ENCODE results near the gene KLK14. TPM values are rescaled to one million over a fixed set of nuclear protein-coding genes. Genes with fewer than 3 reads are reported as not detected.

The KLK14 gene
- total and polyA plus RNA-seq, 2 experiments from 2014 or later: 0.42 TPM; not detected in 1

DNA sequence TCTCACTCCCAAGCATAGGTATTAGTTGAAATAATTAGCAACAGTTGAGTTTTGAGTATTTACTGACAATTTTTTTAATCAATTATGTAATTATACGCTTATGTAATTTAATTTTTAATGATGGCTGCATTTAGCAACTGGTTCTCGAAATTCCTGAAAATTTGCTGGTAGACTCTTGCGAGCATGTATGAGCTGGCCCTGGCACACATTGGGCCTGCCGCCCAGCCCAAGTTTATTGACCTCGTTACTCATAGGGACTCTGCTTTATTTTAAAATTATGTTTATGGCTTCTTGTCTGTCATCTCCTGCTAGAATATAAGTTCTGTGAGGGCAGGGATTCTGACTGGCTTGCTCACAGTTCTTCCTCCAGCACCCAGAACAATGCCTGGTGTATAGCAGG is 6.7 kb downstream of the KLK14 start:
- DNase-seq (ENCODE audit: low spot score): no peak
- H3F3A ChIP-seq (replicated peaks; ENCODE audit: low read depth): no peaks in the 10 kb centered on the region
- no peak for ATAC-seq
- H3K36me3 ChIP-seq (ENCODE audit: insufficient read depth): no peaks in the 10 kb centered on the region
- H3K4me1 ChIP-seq (ENCODE audit: insufficient read depth): peaks cover 6% of the 10 kb centered on the region; the same call in 1 of the 2 replicates
- H3K79me2 ChIP-seq (replicated peaks; ENCODE audit: insufficient read depth): no peaks in the 10 kb centered on the region
- H3K27ac ChIP-seq (ENCODE audit: low read depth): no peak overlapping the region
- TF ChIP-seq CREB1 (CRISPR knock-in tag; IDR thresholded peaks at IDR 0.05; ENCODE audit: low read depth) (no peak), POLR2AphosphoS5 (IDR thresholded peaks at IDR 0.05; ENCODE audit: low read depth) (no peak), STAT1 (IDR thresholded peaks at IDR 0.05; ENCODE audit: unreplicated experiment) (no peak), EZH2phosphoT487 (IDR thresholded peaks at IDR 0.05; ENCODE audit: unreplicated experiment) (no peak), NANOG (IDR thresholded peaks at IDR 0.05; ENCODE audit: borderline replicate concordance) (no peak), JUNB (IDR thresholded peaks at IDR 0.05; ENCODE audit: unreplicated experiment) (no peak), ZNF114 (CRISPR knock-in tag; IDR thresholded peaks at IDR 0.05) (no peak), EZH2 (IDR thresholded peaks at IDR 0.05; ENCODE audit: low read depth, unreplicated experiment) (no peak), ZNF331 (CRISPR knock-in tag; IDR thresholded peaks at IDR 0.05; ENCODE audit: low read depth) (no peak)
- TF ChIP-seq, protein P1, sequence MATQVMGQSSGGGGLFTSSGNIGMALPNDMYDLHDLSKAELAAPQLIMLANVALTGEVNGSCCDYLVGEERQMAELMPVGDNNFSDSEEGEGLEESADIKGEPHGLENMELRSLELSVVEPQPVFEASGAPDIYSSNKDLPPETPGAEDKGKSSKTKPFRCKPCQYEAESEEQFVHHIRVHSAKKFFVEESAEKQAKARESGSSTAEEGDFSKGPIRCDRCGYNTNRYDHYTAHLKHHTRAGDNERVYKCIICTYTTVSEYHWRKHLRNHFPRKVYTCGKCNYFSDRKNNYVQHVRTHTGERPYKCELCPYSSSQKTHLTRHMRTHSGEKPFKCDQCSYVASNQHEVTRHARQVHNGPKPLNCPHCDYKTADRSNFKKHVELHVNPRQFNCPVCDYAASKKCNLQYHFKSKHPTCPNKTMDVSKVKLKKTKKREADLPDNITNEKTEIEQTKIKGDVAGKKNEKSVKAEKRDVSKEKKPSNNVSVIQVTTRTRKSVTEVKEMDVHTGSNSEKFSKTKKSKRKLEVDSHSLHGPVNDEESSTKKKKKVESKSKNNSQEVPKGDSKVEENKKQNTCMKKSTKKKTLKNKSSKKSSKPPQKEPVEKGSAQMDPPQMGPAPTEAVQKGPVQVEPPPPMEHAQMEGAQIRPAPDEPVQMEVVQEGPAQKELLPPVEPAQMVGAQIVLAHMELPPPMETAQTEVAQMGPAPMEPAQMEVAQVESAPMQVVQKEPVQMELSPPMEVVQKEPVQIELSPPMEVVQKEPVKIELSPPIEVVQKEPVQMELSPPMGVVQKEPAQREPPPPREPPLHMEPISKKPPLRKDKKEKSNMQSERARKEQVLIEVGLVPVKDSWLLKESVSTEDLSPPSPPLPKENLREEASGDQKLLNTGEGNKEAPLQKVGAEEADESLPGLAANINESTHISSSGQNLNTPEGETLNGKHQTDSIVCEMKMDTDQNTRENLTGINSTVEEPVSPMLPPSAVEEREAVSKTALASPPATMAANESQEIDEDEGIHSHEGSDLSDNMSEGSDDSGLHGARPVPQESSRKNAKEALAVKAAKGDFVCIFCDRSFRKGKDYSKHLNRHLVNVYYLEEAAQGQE (IDR thresholded peaks at IDR 0.05; ENCODE audit: unreplicated experiment): no peak
- TF ChIP-seq, protein P2, sequence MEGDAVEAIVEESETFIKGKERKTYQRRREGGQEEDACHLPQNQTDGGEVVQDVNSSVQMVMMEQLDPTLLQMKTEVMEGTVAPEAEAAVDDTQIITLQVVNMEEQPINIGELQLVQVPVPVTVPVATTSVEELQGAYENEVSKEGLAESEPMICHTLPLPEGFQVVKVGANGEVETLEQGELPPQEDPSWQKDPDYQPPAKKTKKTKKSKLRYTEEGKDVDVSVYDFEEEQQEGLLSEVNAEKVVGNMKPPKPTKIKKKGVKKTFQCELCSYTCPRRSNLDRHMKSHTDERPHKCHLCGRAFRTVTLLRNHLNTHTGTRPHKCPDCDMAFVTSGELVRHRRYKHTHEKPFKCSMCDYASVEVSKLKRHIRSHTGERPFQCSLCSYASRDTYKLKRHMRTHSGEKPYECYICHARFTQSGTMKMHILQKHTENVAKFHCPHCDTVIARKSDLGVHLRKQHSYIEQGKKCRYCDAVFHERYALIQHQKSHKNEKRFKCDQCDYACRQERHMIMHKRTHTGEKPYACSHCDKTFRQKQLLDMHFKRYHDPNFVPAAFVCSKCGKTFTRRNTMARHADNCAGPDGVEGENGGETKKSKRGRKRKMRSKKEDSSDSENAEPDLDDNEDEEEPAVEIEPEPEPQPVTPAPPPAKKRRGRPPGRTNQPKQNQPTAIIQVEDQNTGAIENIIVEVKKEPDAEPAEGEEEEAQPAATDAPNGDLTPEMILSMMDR (conservative IDR thresholded peaks at IDR 0.05; ENCODE audit: low read depth in 2 of 2): no peak
- TF ChIP-seq, protein P3, sequence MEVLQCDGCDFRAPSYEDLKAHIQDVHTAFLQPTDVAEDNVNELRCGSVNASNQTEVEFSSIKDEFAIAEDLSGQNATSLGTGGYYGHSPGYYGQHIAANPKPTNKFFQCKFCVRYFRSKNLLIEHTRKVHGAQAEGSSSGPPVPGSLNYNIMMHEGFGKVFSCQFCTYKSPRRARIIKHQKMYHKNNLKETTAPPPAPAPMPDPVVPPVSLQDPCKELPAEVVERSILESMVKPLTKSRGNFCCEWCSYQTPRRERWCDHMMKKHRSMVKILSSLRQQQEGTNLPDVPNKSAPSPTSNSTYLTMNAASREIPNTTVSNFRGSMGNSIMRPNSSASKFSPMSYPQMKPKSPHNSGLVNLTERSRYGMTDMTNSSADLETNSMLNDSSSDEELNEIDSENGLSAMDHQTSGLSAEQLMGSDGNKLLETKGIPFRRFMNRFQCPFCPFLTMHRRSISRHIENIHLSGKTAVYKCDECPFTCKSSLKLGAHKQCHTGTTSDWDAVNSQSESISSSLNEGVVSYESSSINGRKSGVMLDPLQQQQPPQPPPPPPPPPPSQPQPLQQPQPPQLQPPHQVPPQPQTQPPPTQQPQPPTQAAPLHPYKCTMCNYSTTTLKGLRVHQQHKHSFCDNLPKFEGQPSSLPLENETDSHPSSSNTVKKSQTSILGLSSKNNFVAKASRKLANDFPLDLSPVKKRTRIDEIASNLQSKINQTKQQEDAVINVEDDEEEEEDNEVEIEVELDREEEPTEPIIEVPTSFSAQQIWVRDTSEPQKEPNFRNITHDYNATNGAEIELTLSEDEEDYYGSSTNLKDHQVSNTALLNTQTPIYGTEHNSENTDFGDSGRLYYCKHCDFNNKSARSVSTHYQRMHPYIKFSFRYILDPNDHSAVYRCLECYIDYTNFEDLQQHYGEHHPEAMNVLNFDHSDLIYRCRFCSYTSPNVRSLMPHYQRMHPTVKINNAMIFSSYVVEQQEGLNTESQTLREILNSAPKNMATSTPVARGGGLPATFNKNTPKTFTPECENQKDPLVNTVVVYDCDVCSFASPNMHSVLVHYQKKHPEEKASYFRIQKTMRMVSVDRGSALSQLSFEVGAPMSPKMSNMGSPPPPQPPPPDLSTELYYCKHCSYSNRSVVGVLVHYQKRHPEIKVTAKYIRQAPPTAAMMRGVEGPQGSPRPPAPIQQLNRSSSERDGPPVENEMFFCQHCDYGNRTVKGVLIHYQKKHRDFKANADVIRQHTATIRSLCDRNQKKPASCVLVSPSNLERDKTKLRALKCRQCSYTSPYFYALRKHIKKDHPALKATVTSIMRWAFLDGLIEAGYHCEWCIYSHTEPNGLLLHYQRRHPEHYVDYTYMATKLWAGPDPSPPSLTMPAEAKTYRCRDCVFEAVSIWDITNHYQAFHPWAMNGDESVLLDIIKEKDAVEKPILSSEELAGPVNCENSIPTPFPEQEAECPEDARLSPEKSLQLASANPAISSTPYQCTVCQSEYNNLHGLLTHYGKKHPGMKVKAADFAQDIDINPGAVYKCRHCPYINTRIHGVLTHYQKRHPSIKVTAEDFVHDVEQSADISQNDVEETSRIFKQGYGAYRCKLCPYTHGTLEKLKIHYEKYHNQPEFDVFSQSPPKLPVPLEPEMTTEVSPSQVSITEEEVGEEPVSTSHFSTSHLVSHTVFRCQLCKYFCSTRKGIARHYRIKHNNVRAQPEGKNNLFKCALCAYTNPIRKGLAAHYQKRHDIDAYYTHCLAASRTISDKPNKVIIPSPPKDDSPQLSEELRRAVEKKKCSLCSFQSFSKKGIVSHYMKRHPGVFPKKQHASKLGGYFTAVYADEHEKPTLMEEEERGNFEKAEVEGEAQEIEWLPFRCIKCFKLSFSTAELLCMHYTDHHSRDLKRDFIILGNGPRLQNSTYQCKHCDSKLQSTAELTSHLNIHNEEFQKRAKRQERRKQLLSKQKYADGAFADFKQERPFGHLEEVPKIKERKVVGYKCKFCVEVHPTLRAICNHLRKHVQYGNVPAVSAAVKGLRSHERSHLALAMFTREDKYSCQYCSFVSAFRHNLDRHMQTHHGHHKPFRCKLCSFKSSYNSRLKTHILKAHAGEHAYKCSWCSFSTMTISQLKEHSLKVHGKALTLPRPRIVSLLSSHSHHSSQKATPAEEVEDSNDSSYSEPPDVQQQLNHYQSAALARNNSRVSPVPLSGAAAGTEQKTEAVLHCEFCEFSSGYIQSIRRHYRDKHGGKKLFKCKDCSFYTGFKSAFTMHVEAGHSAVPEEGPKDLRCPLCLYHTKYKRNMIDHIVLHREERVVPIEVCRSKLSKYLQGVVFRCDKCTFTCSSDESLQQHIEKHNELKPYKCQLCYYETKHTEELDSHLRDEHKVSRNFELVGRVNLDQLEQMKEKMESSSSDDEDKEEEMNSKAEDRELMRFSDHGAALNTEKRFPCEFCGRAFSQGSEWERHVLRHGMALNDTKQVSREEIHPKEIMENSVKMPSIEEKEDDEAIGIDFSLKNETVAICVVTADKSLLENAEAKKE (CRISPR knock-in tag; IDR thresholded peaks at IDR 0.05): no peak
- TF ChIP-seq, protein P4, sequence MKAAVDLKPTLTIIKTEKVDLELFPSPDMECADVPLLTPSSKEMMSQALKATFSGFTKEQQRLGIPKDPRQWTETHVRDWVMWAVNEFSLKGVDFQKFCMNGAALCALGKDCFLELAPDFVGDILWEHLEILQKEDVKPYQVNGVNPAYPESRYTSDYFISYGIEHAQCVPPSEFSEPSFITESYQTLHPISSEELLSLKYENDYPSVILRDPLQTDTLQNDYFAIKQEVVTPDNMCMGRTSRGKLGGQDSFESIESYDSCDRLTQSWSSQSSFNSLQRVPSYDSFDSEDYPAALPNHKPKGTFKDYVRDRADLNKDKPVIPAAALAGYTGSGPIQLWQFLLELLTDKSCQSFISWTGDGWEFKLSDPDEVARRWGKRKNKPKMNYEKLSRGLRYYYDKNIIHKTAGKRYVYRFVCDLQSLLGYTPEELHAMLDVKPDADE (IDR thresholded peaks at IDR 0.05): no peak
- H3K4me3 Mint-ChIP-seq: no peak overlapping the region
- peaks cover 13% of the 10 kb centered on the region; the same call in 2 of the 3 replicates for H3K9me3 Mint-ChIP-seq
- peaks cover 12% of the 10 kb centered on the region for H3K4me1 Mint-ChIP-seq
- H3K27me3 Mint-ChIP-seq (ENCODE audit: insufficient read depth, low read depth, poor library complexity): peaks cover 7% of the 10 kb centered on the region
- H3K9me2 ChIP-seq (ENCODE audit: insufficient read depth): no peaks in the 10 kb centered on the region
- H4K20me1 ChIP-seq (replicated peaks; ENCODE audit: insufficient read depth): no peaks in the 10 kb centered on the region
- 0 out of 2 replicates have a peak overlapping the region, but pooled peaks have one; percentile 56 for H2AFZ ChIP-seq
- no peak overlapping the region for H3K4me3 ChIP-seq
- no peaks in the 10 kb centered on the region for H3K36me3 Mint-ChIP-seq (ENCODE audit: low read depth)
- H3K27ac Mint-ChIP-seq: no peak overlapping the region
- H3K4me2 ChIP-seq: no peak overlapping the region
- no peaks in the 10 kb centered on the region for H3K27me3 ChIP-seq (ENCODE audit: insufficient read depth)
